H1 (cell line): ENCODE measurements around the gene ITGA3. TPM values are rescaled to one million over a fixed set of nuclear protein-coding genes. Genes with fewer than 3 reads are reported as not detected.

Experiments used
- ATF2 ChIP-seq: IDR thresholded peaks from 2 replicates; pipeline ENCODE4 v1.6.1; 2012; ENCODE audit warnings: low read length, inconsistent platforms
- BRCA1 ChIP-seq: IDR thresholded peaks from 2 replicates; pipeline ENCODE4 v1.6.1; 2012; ENCODE audit warnings: low read depth, low read length, improper control_type of control experiment
- CHD2 ChIP-seq: IDR thresholded peaks from 2 replicates; pipeline ENCODE4 v1.6.1; 2012; ENCODE audit warnings: low read length, improper control_type of control experiment
- CREB1 ChIP-seq: IDR thresholded peaks from 2 replicates; pipeline ENCODE4 v1.6.1; 2012; ENCODE audit warnings: inconsistent platforms
- EZH2 ChIP-seq: fragments of 200-600 bp; sonication (generic); IDR thresholded peaks from 2 replicates; pipeline ENCODE4 v1.7.1; 2012; ENCODE audit warnings: low read depth, mild to moderate bottlenecking, moderate library complexity, low read length, inconsistent platforms; ENCODE audit not compliant: severe bottlenecking
- MAFK ChIP-seq: IDR thresholded peaks from 2 replicates; pipeline ENCODE4 v1.6.1; 2012; ENCODE audit warnings: low read depth, mild to moderate bottlenecking, improper control_type of control experiment, low read length
- NANOG ChIP-seq: IDR thresholded peaks from 2 replicates; pipeline ENCODE4 v1.6.1; 2011; ENCODE audit warnings: low read length, low read depth, mild to moderate bottlenecking, inconsistent platforms; ENCODE audit not compliant: insufficient read depth, poor library complexity, severe bottlenecking
- RBBP5 ChIP-seq: IDR thresholded peaks from 2 replicates; pipeline ENCODE4 v1.7.1; 2012; ENCODE audit warnings: low read depth, mild to moderate bottlenecking, inconsistent platforms, low read length, moderate library complexity, borderline replicate concordance
- polyA plus RNA-seq, 7 experiments: library from polyadenylated mRNA; depleted of rRNA in 3 of 7; stranded (reverse) in 5 of 7; unstranded in 2 of 7; fragments of >200 nt in 5 of 7; fragments of 200-250 nt in 2 of 7; gene quantifications; 1 replicate in 5 of 7; 2 replicates in 1 of 7; 4 replicates in 1 of 7; pipeline versions ENCODE4 v1.2.1 to v1.2.3, GENCODE V29; 2011 to 2013; ENCODE audit warnings: missing spikeins in 2 of 7, mixed read lengths in 2 of 7
- total RNA-seq: library from RNA; stranded (reverse); fragmentation: NEBNext Ultra II Directional; extraction: Animal tissue kit (Norgen Biotek cat#: 25700); gene quantifications from 2 replicates; pipeline ENCODE4 v1.2.1, GENCODE V29; 2021

The ITGA3 gene
- total and polyA plus RNA-seq, 2 of the 8 experiments (the other 6 are each of a cell fraction or from before 2014, with no cell fraction given): 24.0 to 24.2 TPM

- TF ChIP-seq EZH2 (no peak), RBBP5 (no peak), CHD2 (no peak), BRCA1 (no peak), ATF2 (no peak), CREB1 (no peak), NANOG (no peak), MAFK (no peak)
Observed at GRCh38 chr17:50074227-50074626, 18.3 kb downstream of the ITGA3 start (continued).
